Stimulated activated CD4-positive, alpha-beta T cell treated with anti-CD3 and anti-CD28 coated beads, TNF-alpha, amount 100 ng/mL, for 48 hours (primary cell): ENCODE measurements around the gene VSIG10L2.

ENCODE experiments used
- DNase-seq, 3 donors: peaks; one replicate each; pipeline ENCODE4 v3.0.0-alpha.2; 2020; ENCODE audit warnings: low read depth in 3 of 3

VSIG10L2 gene

GRCh38 chr11:125947419-125948277, 1.8 kb downstream of the VSIG10L2 start:
- DNase-seq: no peak

- DNase-seq: no peak
Observed at GRCh38 chr11:125948278-125949051, 2.6 kb downstream of the VSIG10L2 start.

- no peak for DNase-seq
Observed at GRCh38 chr11:125949271-125950177, 3.7 kb downstream of the VSIG10L2 start.

GRCh38 chr11:125950178-125950490, 4.3 kb downstream of the VSIG10L2 start:
- DNase-seq: no peak

- DNase-seq: no peak
Observed at GRCh38 chr11:125950696-125951651, 5.1 kb downstream of the VSIG10L2 start.

GRCh38 chr11:125951731-125952130, 5.9 kb downstream of the VSIG10L2 start:
- DNase-seq: no peak

GRCh38 chr11:125952559-125952958, 6.7 kb downstream of the VSIG10L2 start:
- no peak for DNase-seq

GRCh38 chr11:125952973-125953372, 7.1 kb downstream of the VSIG10L2 start:
- DNase-seq: no peak

GRCh38 chr11:125953401-125953935, 7.6 kb downstream of the VSIG10L2 start:
- no peak for DNase-seq

- DNase-seq: no peak
Observed at GRCh38 chr11:125954123-125954944, 8.5 kb downstream of the VSIG10L2 start.

- no peak for DNase-seq
Observed at GRCh38 chr11:125954945-125955640, 9.2 kb downstream of the VSIG10L2 start.

GRCh38 chr11:125955856-125956255, 10.0 kb downstream of the VSIG10L2 start:
- no peak for DNase-seq

GRCh38 chr11:125956391-125957134, 10.7 kb downstream of the VSIG10L2 start:
- DNase-seq: no peak

GRCh38 chr11:125957618-125958332, 11.9 kb downstream of the VSIG10L2 start:
- DNase-seq: no peak

- DNase-seq: no peak
Observed at GRCh38 chr11:125958872-125959400, 13.1 kb downstream of the VSIG10L2 start.

- DNase-seq: no peak
Observed at GRCh38 chr11:125959511-125959910, 13.7 kb downstream of the VSIG10L2 start.

- no peak for DNase-seq
Observed at GRCh38 chr11:125959931-125960330, 14.1 kb downstream of the VSIG10L2 start.
